Activated CD4-positive, alpha-beta T cell treated with anti-CD3 and anti-CD28 coated beads, Interleukin-2, amount 50 U/mL, for 1 hour (primary cell): Measurements from ENCODE around the gene SEPHS1.
"Not testable (repeated sequence)": the region's sequence is repeated elsewhere in the genome, so short reads cannot be mapped to it uniquely, and the experiment has no call there.

Source experiments
- DNase-seq: peaks from one replicate; pipeline ENCODE4 v3.0.0-alpha.2; 2020

Gene SEPHS1

GRCh38 chr10:13356392-13356791, 8.3 kb upstream of the SEPHS1 start:
- no peak for DNase-seq

GRCh38 chr10:13354783-13355182, 6.7 kb upstream of the SEPHS1 start:
- DNase-seq: no peak

GRCh38 chr10:13352519-13352918, 4.4 kb upstream of the SEPHS1 start:
- no peak for DNase-seq

- DNase-seq: peak; percentile 23
Observed at GRCh38 chr10:13351340-13351915, 3.3 kb upstream of the SEPHS1 start.

- DNase-seq: peak; percentile 6
Observed at GRCh38 chr10:13349463-13350274, 1.6 kb upstream of the SEPHS1 start.

GRCh38 chr10:13347500-13348156, 465 bp downstream of the SEPHS1 start:
- DNase-seq: peak; percentile 73

GRCh38 chr10:13347043-13347499, 1.0 kb downstream of the SEPHS1 start:
- DNase-seq: no peak

GRCh38 chr10:13346283-13347042, 1.6 kb downstream of the SEPHS1 start:
- no peak for DNase-seq

GRCh38 chr10:13340626-13341376, 7.3 kb downstream of the SEPHS1 start:
- peak; percentile 8 for DNase-seq

- DNase-seq: no peak
Observed at GRCh38 chr10:13340068-13340467, 8.0 kb downstream of the SEPHS1 start.

- DNase-seq: no peak
Observed at GRCh38 chr10:13338390-13339110, 9.5 kb downstream of the SEPHS1 start.

GRCh38 chr10:13337827-13338196, 10.3 kb downstream of the SEPHS1 start:
- DNase-seq: no peak

- DNase-seq: no peak
Observed at GRCh38 chr10:13337128-13337826, 10.8 kb downstream of the SEPHS1 start.

- DNase-seq: no peak
Observed at GRCh38 chr10:13335881-13336280, 12.2 kb downstream of the SEPHS1 start.

GRCh38 chr10:13334556-13334955, 13.5 kb downstream of the SEPHS1 start:
- no peak for DNase-seq

- DNase-seq: no peak
Observed at GRCh38 chr10:13331646-13332045, 16.4 kb downstream of the SEPHS1 start.

GRCh38 chr10:13330980-13331379, 17.1 kb downstream of the SEPHS1 start:
- DNase-seq: not testable (repeated sequence)

GRCh38 chr10:13329565-13329964, 18.5 kb downstream of the SEPHS1 start:
- DNase-seq: no peak

GRCh38 chr10:13328613-13329012, 19.5 kb downstream of the SEPHS1 start:
- no peak for DNase-seq

- DNase-seq: no peak
Observed at GRCh38 chr10:13328126-13328525, 20.0 kb downstream of the SEPHS1 start.

GRCh38 chr10:13327534-13327933, 20.6 kb downstream of the SEPHS1 start:
- no peak for DNase-seq
